Measurements from ENCODE around the gene FGF1. TPM values are rescaled to one million over a fixed set of nuclear protein-coding genes. Genes with fewer than 3 reads are reported as not detected.

Gene FGF1
- polyA plus RNA-seq, 1 of the 3 experiments (the other 2 are of a cell fraction) = 5.3 TPM

- no peak for TF ChIP-seq REST (IDR thresholded peaks at IDR 0.05; ENCODE audit: low read depth, low read length)
Measured at GRCh38 chr5:142719836-142720370, 34.0 kb upstream of the FGF1 start (continued).

- Histone ChIP-seq H4K20me1 (ENCODE audit: insufficient read depth) (no peaks in the 10 kb centered on the region), H3K9me3 (no peaks in the 10 kb centered on the region), H3K4me2 (no peak overlapping the region), H3K36me3 (replicated peaks in 1 of 2; ENCODE audit: control insufficient read depth in 1 of 2, insufficient read depth in 2 of 2, low read length in 1 of 2) (no peaks in the 10 kb centered on the region), H3K27me3 (ENCODE audit: insufficient read depth) (no peaks in the 10 kb centered on the region), H3K9me2 (no peaks in the 10 kb centered on the region), H3K79me2 (ENCODE audit: insufficient read depth) (no peaks in the 10 kb centered on the region), H3K4me1 (ENCODE audit: control insufficient read depth in 1 of 2, insufficient read depth in 2 of 2, low read depth in 1 of 2, low read length in 1 of 2) (peaks cover 15 to 32% of the 10 kb centered on the region in 2 experiments; a peak in 3 of 4 replicates), H3F3A (replicated peaks; ENCODE audit: insufficient read depth) (peaks cover 4% of the 10 kb centered on the region), H3K9ac (no peak overlapping the region), H3K27ac (ENCODE audit: low read depth in 2 of 2, low read length in 1 of 2) (no peak overlapping the region; a peak in 1 of 4 replicates), H2AFZ (ENCODE audit: low read depth) (peak overlapping the region; percentile 45; the same call in 1 of the 2 replicates), H3K4me3 (ENCODE audit: low read depth in 2 of 2, low read length in 1 of 2) (peak overlapping the region in 1 of 2 experiments; percentile 2; a peak in 1 of 4 replicates)
- WGBS (ENCODE audit: low lambda C conversion rate) = 59% methylated on average over 8 of the region's 11 CpGs
- ChIA-PET POLR2A (interaction anchor here (1.3 to 1.7 kb wide), 2 partner anchors 30 to 171 kb away, joined by 4 read pairs; no protein-coding TSS in a partner anchor), CTCF (interaction anchor here (0.5 to 14.5 kb wide), 57 partner anchors 18 to 1251 kb away, joined by 3 to 1285 read pairs (median 4); partner anchors contain the start of gene ARHGAP26)
- DNase-seq = peak; percentile 64
- TF ChIP-seq EZH2phosphoT487 (IDR thresholded peaks at IDR 0.05; ENCODE audit: borderline replicate concordance, low read depth) = no peak
- TF ChIP-seq ELF1 (IDR thresholded peaks at IDR 0.05) = no peak
- peak; percentile 99 for TF ChIP-seq SMC3 (IDR thresholded peaks at IDR 0.05; ENCODE audit: low read depth, low read length)
- TF ChIP-seq CHD2 (IDR thresholded peaks at IDR 0.05; ENCODE audit: low read length, partially characterized antibody) = no peak
- TF ChIP-seq NFIC (IDR thresholded peaks at IDR 0.05; ENCODE audit: borderline replicate concordance) = no peak
- no peak for TF ChIP-seq GABPA (IDR thresholded peaks at IDR 0.05; ENCODE audit: low read depth)
- peak; percentile 99 for TF ChIP-seq RAD21 (IDR thresholded peaks at IDR 0.05; ENCODE audit: low read length)
- no peak for TF ChIP-seq TAF1 (IDR thresholded peaks at IDR 0.05; ENCODE audit: borderline replicate concordance, low read depth, low read length)
- TF ChIP-seq PBX3 (IDR thresholded peaks at IDR 0.05) = no peak
- no peak for TF ChIP-seq REST (IDR thresholded peaks at IDR 0.05; ENCODE audit: low read depth, low read length)
- TF ChIP-seq GATA2 (CRISPR knock-in tag; IDR thresholded peaks at IDR 0.05) = no peak
- peak; percentile 90 for TF ChIP-seq CTCF (IDR thresholded peaks at IDR 0.05)
Measured at GRCh38 chr5:142717582-142718215, 31.8 kb upstream of the FGF1 start.
